GM19397 (cell line): ENCODE measurements around the gene ERGIC3.

Source experiments
- ATAC-seq: cut with Tn5 transposase; IDR thresholded peaks from one replicate; pipeline ENCODE4 v1.9.1; 2021; ENCODE audit warnings: mild to moderate bottlenecking, moderate library complexity; ENCODE audit not compliant: unreplicated experiment

ERGIC3 gene

DNA sequence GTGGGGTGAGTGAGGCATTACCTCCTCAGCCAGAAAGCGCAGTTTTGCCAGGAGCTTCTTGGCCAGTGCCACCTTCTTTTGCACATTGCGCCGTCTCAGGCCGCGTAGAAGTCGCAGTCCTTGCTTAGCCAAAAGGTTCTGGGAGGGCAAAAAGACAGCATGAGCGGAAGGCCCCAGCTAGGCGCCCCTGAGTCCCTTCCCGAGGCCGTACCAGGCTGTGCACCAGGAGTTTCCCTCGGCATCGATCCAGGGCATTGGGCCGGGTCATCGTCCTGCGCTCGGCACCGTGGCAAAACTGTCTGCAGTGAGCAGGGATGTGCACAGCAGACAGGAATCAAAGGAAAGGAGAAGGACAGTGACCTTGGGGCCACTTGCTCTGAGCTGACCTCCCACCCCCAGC, 53.6 kb downstream of the ERGIC3 start:
- no peak for ATAC-seq

DNA sequence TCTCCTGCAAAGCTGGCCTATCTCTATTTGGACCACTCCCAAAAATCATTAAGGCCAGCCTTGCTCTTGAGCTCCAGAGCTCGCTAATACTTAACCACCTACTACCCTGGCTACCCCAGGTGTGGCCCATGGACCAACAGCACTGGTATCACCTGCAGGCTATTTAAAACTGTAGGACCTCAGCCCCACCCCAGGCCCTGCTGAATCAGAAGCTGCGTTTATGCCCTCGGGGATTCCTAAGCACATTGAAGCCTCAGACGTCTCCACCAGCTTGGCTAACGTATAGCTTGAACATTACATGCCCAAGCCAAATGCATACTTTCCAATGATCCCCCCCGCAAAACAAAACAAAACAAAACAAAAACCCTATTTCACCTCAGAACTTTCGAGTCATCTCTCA, 54.0 kb downstream of the ERGIC3 start:
- no peak for ATAC-seq

DNA sequence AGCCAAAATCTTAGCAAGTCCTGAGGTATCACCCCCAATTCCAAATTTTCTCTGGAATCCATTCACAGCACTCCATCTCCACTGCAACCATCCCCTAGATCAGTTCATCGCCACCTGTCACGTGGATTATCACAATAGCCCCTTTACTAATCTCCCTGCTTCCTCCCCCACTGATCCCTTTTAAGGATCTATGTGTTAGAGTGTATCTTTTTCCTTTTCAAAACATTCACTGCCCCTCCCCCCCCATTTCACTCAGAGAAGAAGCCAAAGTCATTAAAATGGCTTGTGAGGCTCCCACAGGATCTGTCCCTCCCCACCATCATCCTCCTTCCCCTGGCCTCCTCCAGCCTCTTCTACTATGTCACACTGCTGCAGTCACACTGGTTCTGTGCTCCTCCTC, 55.3 kb downstream of the ERGIC3 start:
- ATAC-seq: no peak

DNA sequence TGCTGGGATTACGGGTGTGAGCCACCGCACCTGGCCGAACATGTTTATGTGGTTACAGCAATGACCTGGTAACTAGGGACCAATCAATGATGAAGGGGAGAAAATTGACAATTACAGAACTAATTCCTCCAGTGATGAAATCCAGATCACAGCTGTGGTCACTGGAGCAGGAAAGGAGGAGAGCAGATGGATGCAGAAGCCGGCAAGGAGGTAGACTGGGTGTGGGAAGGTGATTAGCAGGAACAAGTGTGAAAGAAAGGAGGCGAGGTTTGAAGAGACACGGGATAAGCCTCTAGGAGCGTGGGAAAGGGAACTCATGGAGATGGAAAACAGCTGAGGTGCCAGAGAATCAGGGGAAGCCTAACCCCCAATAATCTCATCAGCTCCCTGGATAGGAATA, 56.6 kb downstream of the ERGIC3 start:
- ATAC-seq: no peak

DNA sequence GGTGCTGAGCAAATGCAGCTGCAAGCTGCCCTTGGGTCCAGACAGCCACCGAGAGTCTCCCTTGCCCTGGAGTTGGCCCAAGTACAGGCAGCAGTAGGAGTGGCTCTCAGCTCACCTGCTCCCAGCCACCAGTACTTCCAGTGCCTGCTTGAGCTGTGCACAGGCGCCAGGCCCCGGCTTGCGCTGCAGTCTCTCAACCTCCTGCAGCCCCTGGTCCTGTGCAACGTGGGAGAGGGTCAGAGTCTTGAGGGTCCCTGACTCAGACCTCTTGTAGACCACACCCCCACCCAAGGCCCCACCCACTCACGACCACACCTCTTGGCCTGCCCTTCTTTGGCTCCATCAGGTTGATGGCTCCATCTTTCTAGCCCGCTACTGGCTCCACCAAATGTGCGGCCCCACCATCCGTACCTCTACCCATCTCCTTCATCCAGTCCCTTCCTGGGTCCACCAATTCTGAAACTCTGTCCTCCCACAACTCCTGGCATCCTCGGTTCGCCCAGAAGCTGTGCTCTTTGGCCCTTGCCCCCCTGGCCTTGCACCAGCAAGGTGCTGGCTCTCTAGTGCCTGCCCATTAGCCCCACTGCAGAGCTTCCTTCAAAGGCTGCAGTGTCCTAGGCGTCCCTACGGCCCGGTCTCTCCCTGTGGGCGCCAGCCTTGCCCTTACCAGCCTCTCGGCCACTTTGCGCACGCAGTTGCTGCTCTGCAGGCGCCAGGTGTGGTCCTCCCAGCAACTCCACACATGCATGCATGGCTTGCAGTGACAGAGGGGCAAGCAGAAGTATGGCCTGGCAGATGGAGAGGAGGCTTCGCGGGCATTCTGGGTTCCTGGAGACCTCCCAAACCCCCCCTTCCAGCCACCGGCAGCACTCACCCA, 57.3 kb downstream of the ERGIC3 start:
- no peak for ATAC-seq

DNA sequence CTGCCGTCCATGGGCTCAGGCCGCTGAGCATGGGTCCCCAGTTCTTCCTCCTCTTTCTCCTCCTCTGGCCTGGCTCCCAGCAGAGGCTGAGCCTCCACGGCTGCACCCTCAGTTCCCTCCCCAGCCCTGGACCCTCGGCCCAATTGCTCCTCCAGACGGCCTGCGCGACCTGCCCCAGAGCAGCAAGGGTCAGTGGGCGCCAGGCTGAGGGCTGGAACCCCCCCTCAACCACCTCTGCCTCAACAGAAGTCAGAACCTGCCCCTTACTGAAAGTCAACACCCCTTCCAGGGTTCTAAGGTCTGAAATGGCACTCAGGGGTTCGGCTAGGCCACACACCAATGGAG, 57.9 kb downstream of the ERGIC3 start:
- no peak for ATAC-seq

DNA sequence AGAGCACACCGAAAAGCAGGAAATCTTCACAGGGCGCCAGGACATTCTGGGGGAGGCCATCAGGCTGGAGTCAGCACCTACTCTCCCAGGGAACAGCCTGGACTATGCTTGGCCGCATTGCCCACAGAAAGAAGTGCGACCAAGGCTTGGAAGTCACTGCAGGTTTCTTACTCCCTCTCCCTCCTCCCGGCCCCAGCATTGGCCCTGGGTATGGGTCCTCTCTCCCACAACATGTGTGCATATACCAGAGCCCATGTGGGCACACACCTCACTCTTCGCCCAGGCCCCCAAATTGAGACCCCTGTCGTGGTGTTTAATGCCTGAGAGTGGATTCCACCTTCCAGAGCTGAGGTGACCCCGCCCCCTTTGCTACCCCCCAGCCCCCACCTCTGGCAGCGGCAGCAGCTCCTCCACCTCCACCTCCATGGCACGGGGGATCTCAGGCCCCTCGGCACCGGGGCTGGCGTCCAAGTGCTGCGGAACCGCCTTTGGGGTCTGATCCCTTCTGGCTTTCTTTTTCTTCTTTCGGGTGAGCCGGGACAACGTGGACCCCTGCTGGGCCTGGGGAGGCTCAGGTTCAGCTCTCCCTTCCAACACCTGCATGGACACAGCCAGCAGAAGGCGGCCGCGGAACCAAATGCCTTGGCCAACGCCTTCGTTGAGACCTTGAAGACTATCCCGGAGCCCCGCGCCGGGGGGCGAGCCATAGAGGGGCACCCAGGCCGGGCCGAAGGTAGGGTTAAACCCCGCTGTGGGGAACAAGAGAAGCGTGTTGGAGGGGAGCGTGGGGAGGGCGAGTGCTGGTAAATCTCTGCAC, 58.5 kb downstream of the ERGIC3 start:
- no peak for ATAC-seq

DNA sequence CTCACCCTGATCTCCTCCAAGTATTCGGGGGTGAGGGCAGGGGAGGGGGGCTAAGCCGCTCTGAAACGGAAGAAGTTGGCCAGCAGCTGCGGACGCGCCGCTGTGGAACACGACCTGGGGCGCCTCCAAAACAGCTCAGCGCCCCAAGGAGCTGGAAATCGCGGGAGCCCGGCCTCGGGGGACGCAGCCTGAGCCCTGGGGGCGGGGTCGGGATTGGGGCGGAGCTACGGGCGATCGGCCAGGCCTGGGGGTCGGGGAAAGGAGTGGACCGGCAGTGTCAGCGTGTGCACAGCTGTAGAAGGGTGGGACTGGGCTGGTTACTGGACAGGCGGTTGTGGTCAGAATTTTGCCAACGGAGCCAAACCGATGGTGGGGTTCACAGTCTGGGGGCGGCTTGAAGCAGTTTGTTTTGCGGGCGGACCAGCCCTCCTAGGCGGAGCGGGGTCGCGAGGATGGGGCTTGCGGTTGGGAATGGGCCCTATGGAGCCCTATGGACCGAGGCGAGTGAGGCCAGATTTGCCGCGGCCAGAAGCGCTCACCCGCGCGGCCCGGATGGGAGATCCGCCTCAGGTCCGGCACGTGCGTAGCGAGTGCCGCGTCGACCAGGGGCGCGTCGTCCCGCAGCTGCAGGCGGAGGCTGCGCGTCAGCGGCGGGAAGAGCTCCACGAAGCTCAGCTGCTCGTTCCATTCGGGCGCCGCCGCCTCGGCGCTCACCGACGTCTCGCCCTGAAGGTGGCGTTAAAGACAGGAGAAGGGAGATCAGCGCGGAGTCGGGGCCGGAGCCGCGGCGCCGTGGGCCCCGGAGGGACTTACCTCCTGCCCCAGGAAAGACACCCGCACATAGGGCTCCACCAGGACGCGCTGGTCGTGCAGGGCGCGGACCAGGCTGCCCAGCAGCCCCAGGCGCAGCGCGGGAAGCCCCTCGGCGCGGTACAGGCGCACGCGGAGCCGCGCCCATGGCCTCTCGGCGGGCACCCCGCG, 59.4 kb downstream of the ERGIC3 start:
- ATAC-seq: no peak

DNA sequence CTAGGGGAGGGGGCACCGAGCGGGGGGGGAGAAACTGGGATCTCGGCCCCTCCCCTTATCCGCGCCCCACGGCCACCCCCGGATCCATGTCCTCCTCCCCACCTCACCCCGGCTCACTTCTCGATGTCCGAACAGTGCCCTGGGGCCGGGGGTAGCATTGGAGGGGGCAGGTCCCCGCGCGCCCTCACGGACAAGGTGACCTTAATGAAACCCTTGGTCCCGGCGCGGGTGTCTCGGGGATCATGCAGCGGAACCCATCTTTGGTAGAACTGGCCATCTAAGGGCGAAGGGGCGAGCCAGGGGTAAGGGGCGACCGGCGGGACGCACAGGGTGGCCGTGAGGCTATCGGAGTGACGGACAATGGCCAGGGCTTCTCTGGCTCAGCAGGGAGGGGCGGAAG, 60.1 kb downstream of the ERGIC3 start:
- ATAC-seq: no peak

DNA sequence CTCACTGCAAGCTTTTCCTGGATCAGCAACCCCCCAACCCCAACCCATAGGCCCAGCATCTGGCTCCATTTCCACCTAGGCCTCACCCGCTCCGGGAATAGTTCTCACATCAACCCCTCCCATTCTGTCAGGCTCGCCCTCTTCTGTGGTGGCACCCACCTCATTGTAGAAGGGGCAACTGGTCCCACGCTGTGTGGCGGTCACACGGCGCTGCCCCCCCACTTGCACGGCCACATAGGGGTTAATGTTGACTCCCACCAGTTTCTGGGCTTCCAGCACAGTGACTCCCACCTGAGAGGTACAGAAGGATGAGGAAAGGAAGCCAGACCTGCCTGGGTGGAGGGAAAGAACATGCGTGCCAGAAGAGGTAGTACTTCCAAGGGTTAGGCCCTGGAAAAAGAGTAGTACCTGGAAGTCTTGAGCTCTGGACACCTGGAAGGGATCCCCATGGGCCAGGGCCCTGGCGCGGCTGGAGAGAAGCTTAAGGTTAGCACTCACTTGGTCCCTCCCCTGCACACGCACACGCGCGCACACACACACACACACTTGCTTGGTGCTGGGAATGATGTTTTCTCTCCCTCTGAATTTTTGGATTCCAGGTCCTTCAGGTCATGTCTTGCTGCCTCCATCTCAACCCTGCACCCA, 61.1 kb downstream of the ERGIC3 start:
- no peak for ATAC-seq

DNA sequence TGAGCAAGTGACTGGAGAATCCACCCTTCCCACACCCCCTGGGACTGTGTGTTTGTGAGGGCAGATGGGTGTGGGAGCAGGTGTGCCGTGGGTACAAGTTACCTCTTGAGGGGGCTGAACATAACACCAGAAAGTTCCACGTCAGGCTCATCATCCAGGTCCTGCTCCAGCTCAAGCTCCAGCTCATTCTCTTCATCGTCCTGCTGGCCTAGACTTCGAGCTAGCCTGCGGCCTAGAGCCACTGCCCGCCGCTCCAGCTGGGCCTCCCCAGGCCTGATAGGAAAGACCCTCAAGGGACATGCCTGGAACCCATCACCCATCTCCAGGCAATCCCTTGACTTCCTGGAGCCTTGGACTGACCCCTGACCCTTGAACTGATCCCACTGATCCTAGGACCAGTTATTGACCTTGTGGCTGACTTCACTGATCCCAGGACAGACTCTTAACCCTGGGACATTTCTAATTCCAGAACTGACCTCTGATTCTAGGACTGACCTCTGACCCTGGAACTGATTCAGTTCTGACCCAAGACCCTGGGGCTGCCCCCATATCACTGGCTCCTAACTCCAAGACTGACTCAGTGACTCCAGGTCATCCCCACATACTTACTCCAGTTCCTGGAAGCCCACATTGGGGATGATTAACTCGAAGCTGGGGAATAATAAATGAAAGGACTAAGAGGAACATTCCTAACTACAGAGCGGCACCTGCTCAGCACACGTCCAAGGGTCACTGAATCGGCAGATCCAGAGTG, 62.0 kb downstream of the ERGIC3 start:
- ATAC-seq: no peak

DNA sequence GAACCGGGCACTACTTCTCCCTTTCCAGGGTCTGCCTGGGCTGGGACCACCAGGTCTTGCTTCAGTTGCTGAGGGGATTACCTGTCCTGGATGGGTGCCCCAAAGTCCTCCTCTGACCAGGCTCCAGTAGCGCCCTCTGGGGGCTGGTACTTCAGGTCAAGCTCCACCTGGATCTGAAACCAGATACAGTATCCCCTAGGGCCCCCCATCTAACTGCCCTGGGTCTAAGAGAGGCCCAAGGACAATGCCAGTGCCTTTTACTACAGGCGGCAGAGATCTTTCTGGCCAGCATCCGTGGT, 62.5 kb downstream of the ERGIC3 start:
- ATAC-seq: no peak

DNA sequence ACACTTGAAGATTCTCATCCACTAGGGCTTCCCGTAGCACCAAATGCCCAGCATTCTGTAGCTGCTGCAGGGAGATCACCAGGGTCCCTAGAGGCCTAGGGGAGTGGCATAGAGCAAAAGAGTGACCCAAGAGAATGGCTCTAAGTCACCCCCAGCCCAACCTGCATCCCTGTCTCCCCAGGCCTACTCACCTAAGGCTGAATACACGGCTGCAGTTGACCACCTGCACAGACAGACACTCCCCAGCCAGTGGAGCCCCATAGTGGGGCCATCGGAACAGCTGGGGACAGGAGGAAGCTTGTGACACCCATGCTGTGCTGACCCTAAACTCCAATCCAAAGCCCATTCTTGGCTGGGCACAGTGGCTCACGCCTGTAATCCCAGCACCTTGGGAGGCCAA, 64.2 kb downstream of the ERGIC3 start:
- ATAC-seq: no peak
